Memory B cell (primary cell): Measurements from ENCODE around the gene AOPEP.

ENCODE experiments used
- ATAC-seq: fragments of 150-1000 bp; cut with Tn5 transposase; 2 replicates; pipeline ENCODE4 v1.10.0; 2021; ENCODE audit warnings: low read depth, mild to moderate bottlenecking, moderate library complexity
- DNase-seq, 2 donors: peaks; one replicate each; pipeline ENCODE4 v3.0.0; 2022; ENCODE audit warnings: low spot score in 2 of 2
- H3K27ac Mint-ChIP-seq: one replicate; pipeline ENCODE4 v1.8.0; 2022; ENCODE audit warnings: mild to moderate bottlenecking, moderate library complexity, mixed read lengths
- H3K27me3 Mint-ChIP-seq: one replicate; pipeline ENCODE4 v1.8.0; 2022; ENCODE audit warnings: mixed read lengths
- H3K36me3 Mint-ChIP-seq: one replicate; pipeline ENCODE4 v1.8.0; 2022; ENCODE audit warnings: mild to moderate bottlenecking, mixed read lengths
- H3K4me1 Mint-ChIP-seq: one replicate; pipeline ENCODE4 v1.8.0; 2022; ENCODE audit warnings: mixed read lengths
- H3K4me3 Mint-ChIP-seq: one replicate; pipeline ENCODE4 v1.8.0; 2022; ENCODE audit warnings: mild to moderate bottlenecking, moderate library complexity, mixed read lengths
- H3K9me3 Mint-ChIP-seq: one replicate; pipeline ENCODE4 v1.8.0; 2022; ENCODE audit warnings: mixed read lengths

Gene AOPEP

GRCh38 chr9:95127249-95128176, 401.0 kb downstream of the AOPEP start:
- no peaks in the 10 kb centered on the region for H3K4me1 Mint-ChIP-seq
- no peak overlapping the region for H3K27ac Mint-ChIP-seq
- ATAC-seq (peak; percentile 81), DNase-seq (peak; percentile 45 to 60)
- H3K9me3 Mint-ChIP-seq = no peaks in the 10 kb centered on the region
- no peaks in the 10 kb centered on the region for H3K27me3 Mint-ChIP-seq
- peaks cover 3% of the 10 kb centered on the region for H3K36me3 Mint-ChIP-seq
- no peak overlapping the region for H3K4me3 Mint-ChIP-seq

- ATAC-seq (no peak), DNase-seq (no peak)
- H3K27me3 Mint-ChIP-seq = no peaks in the 10 kb centered on the region
- H3K9me3 Mint-ChIP-seq = no peaks in the 10 kb centered on the region
- no peak overlapping the region for H3K27ac Mint-ChIP-seq
- H3K4me3 Mint-ChIP-seq = no peak overlapping the region
- peaks cover 3% of the 10 kb centered on the region for H3K36me3 Mint-ChIP-seq
- no peaks in the 10 kb centered on the region for H3K4me1 Mint-ChIP-seq
Measured at GRCh38 chr9:95128177-95128524, 401.7 kb downstream of the AOPEP start.

- ATAC-seq (no peak), DNase-seq (no peak)
- Mint-ChIP-seq H3K27ac (no peak overlapping the region), H3K36me3 (peaks cover 2% of the 10 kb centered on the region), H3K4me3 (no peak overlapping the region), H3K27me3 (no peaks in the 10 kb centered on the region), H3K4me1 (no peaks in the 10 kb centered on the region), H3K9me3 (no peaks in the 10 kb centered on the region)
Measured at GRCh38 chr9:95129476-95130291, 403.2 kb downstream of the AOPEP start.

- no peak overlapping the region for H3K27ac Mint-ChIP-seq
- no peak for DNase-seq
- no peak overlapping the region for H3K4me3 Mint-ChIP-seq
- H3K36me3 Mint-ChIP-seq = peaks cover 5% of the 10 kb centered on the region
- H3K4me1 Mint-ChIP-seq = no peaks in the 10 kb centered on the region
- no peak for ATAC-seq
- no peaks in the 10 kb centered on the region for H3K27me3 Mint-ChIP-seq
- no peaks in the 10 kb centered on the region for H3K9me3 Mint-ChIP-seq
Measured at GRCh38 chr9:95130484-95130883, 404.0 kb downstream of the AOPEP start.

GRCh38 chr9:95131023-95131943, 404.8 kb downstream of the AOPEP start:
- no peaks in the 10 kb centered on the region for H3K27me3 Mint-ChIP-seq
- ATAC-seq = no peak
- no peak overlapping the region for H3K27ac Mint-ChIP-seq

GRCh38 chr9:95132366-95133324, 406.1 kb downstream of the AOPEP start:
- H3K36me3 Mint-ChIP-seq = peaks cover 7% of the 10 kb centered on the region
- no peaks in the 10 kb centered on the region for H3K27me3 Mint-ChIP-seq
- H3K4me3 Mint-ChIP-seq = no peak overlapping the region
- DNase-seq (no peak), ATAC-seq (no peak)
- no peaks in the 10 kb centered on the region for H3K4me1 Mint-ChIP-seq
- no peaks in the 10 kb centered on the region for H3K9me3 Mint-ChIP-seq
- H3K27ac Mint-ChIP-seq = no peak overlapping the region

More at GRCh38 chr9:95131023-95131943, 404.8 kb downstream of the AOPEP start:
- peaks cover 5% of the 10 kb centered on the region for H3K36me3 Mint-ChIP-seq
- H3K4me1 Mint-ChIP-seq = no peaks in the 10 kb centered on the region
- H3K9me3 Mint-ChIP-seq = no peaks in the 10 kb centered on the region
- peak; percentile 32 to 46 for DNase-seq
- H3K4me3 Mint-ChIP-seq = no peak overlapping the region

- Mint-ChIP-seq H3K9me3 (no peaks in the 10 kb centered on the region), H3K27me3 (no peaks in the 10 kb centered on the region), H3K27ac (no peak overlapping the region), H3K36me3 (peaks cover 9% of the 10 kb centered on the region), H3K4me1 (no peaks in the 10 kb centered on the region), H3K4me3 (no peak overlapping the region)
- ATAC-seq = no peak
- no peak for DNase-seq
Measured at GRCh38 chr9:95133325-95133705, 406.8 kb downstream of the AOPEP start.

- Mint-ChIP-seq H3K36me3 (peaks cover 9% of the 10 kb centered on the region), H3K4me3 (no peak overlapping the region), H3K9me3 (no peaks in the 10 kb centered on the region), H3K27me3 (no peaks in the 10 kb centered on the region), H3K4me1 (no peaks in the 10 kb centered on the region), H3K27ac (no peak overlapping the region)
- no peak for ATAC-seq
- no peak for DNase-seq
Measured at GRCh38 chr9:95134457-95134881, 408.0 kb downstream of the AOPEP start.

- DNase-seq (no peak), ATAC-seq (no peak)
- peaks cover 9% of the 10 kb centered on the region for H3K36me3 Mint-ChIP-seq
- no peaks in the 10 kb centered on the region for H3K4me1 Mint-ChIP-seq
- no peak overlapping the region for H3K27ac Mint-ChIP-seq
- H3K9me3 Mint-ChIP-seq = no peaks in the 10 kb centered on the region
- H3K4me3 Mint-ChIP-seq = no peak overlapping the region
- H3K27me3 Mint-ChIP-seq = no peaks in the 10 kb centered on the region
Measured at GRCh38 chr9:95135756-95136155, 409.3 kb downstream of the AOPEP start.
